H1 (cell line): ENCODE results near the gene HSPA4L. TPM values are rescaled to one million over a fixed set of nuclear protein-coding genes. Genes with fewer than 3 reads are reported as not detected.

ENCODE experiments used
- CTCF ChIA-PET: fragments of 300-600 bp; sonication (Branson Sonifier 250); formaldehyde crosslinking; loops from one replicate; lab custom pipeline; 2021; ENCODE audit not compliant: partially characterized antibody; lab: Charles Lee
- POLR2A ChIA-PET: fragments of 300-600 bp; sonication (Branson Sonifier 250); formaldehyde crosslinking; loops from one replicate; lab custom pipeline; 2021; ENCODE audit warnings: inconsistent platforms; ENCODE audit not compliant: partially characterized antibody; lab: Charles Lee
- DNase-seq, 2 experiments: peaks; one replicate each; pipeline versions ENCODE4 v3.0.0 to v3.0.0-alpha.2; 2010 to 2022; ENCODE audit warnings: low spot score in 2 of 2, low read depth in 1 of 2, mixed read lengths in 1 of 2
- FAIRE-seq: peaks from 2 replicates; lab custom pipeline; 2011; peaks lifted over from hg19 to GRCh38; lab: Jason Lieb, UNC
- H2AFZ ChIP-seq: 2 replicates; pipeline ENCODE4 v1.8.1; 2012; ENCODE audit warnings: low read length, inconsistent platforms
- H2AK5ac ChIP-seq: 2 replicates; pipeline ENCODE4 v1.6.1; 2013; ENCODE audit warnings: low read depth, low read length
- H2BK120ac ChIP-seq: replicated peaks from 2 replicates; pipeline ENCODE3; 2013; ENCODE audit warnings: low read depth, low read length, inconsistent platforms
- H2BK12ac ChIP-seq: 2 replicates; pipeline ENCODE4 v1.6.1; 2013; ENCODE audit warnings: low read depth, low read length
- H2BK15ac ChIP-seq: 2 replicates; pipeline ENCODE4 v1.6.1; 2013; ENCODE audit warnings: low read length
- H2BK20ac ChIP-seq: 2 replicates; pipeline ENCODE4 v1.6.1; 2013; ENCODE audit warnings: low read length
- H2BK5ac ChIP-seq: 2 replicates; pipeline ENCODE4 v1.6.1; 2013; ENCODE audit warnings: low read depth, low read length
- H3K14ac ChIP-seq: 2 replicates; pipeline ENCODE4 v1.6.1; 2013; ENCODE audit warnings: inconsistent platforms; ENCODE audit not compliant: insufficient read length
- H3K18ac ChIP-seq: 2 replicates; pipeline ENCODE4 v1.6.1; 2013; ENCODE audit warnings: low read length; ENCODE audit errors: extremely low read depth
- H3K23ac ChIP-seq: 2 replicates; pipeline ENCODE4 v1.6.1; 2013; ENCODE audit warnings: inconsistent platforms; ENCODE audit not compliant: insufficient read length
- H3K23me2 ChIP-seq: 2 replicates; pipeline ENCODE4 v1.6.1; 2013; ENCODE audit warnings: low read depth, low read length
- H3K27ac ChIP-seq: 2 replicates; pipeline ENCODE4 v1.6.1; 2011; ENCODE audit warnings: low read depth, low read length, inconsistent platforms
- H3K27me3 ChIP-seq, 4 experiments: replicated peaks in 1 of 4; 1 replicate in 1 of 4; 2 replicates in 3 of 4; pipeline versions ENCODE4 v1.6.1 to v1.8.1; 2011 to 2013; ENCODE audit warnings: low read length in 3 of 4, mild to moderate bottlenecking in 3 of 4, inconsistent platforms in 2 of 4, mixed read lengths in 2 of 4, moderate library complexity in 1 of 4; ENCODE audit not compliant: control insufficient read depth in 3 of 4, insufficient read depth in 3 of 4; ENCODE audit errors: extremely low read depth in 1 of 4
- H3K36me3 ChIP-seq, 4 experiments: 2 replicates each; pipeline versions ENCODE4 v1.6.1 to v1.8.1; 2011 to 2013; ENCODE audit warnings: mild to moderate bottlenecking in 4 of 4, low read length in 3 of 4, moderate library complexity in 2 of 4, control low read depth in 1 of 4, inconsistent platforms in 1 of 4; ENCODE audit not compliant: insufficient read depth in 4 of 4, control insufficient read depth in 2 of 4
- H3K4ac ChIP-seq: replicated peaks from 2 replicates; pipeline ENCODE3; 2013; ENCODE audit warnings: low read length, low read depth, mixed read lengths, inconsistent platforms; ENCODE audit not compliant: insufficient read length
- H3K4me1 ChIP-seq, 4 experiments: replicated peaks in 1 of 4; 1 replicate in 1 of 4; 2 replicates in 3 of 4; pipeline versions ENCODE4 v1.6.1 to v1.8.1; 2011 to 2013; ENCODE audit warnings: low read length in 3 of 4, inconsistent platforms in 2 of 4, mixed read lengths in 1 of 4; ENCODE audit not compliant: insufficient read depth in 4 of 4, control insufficient read depth in 3 of 4
- H3K4me2 ChIP-seq, 2 experiments: 2 replicates each; pipeline versions ENCODE4 v1.6.1 to v1.8.1; 2011 to 2013; ENCODE audit warnings: low read depth in 2 of 2, low read length in 2 of 2, control low read depth in 1 of 2, inconsistent platforms in 1 of 2, mild to moderate bottlenecking in 1 of 2; ENCODE audit not compliant: insufficient read depth in 1 of 2
- H3K4me3 ChIP-seq, 4 experiments: fragments of 200-600, 300-600 bp in 1 of 4; sonication (generic), shearing (Covaris generic), sonication (Bioruptor Twin) in 1 of 4; 2 replicates each; pipeline versions ENCODE4 v1.5.1 to v1.8.1; 2011 to 2016; ENCODE audit warnings: low read length in 4 of 4, low read depth in 3 of 4, control low read depth in 2 of 4, inconsistent platforms in 2 of 4, mild to moderate bottlenecking in 2 of 4, mixed read lengths in 1 of 4, moderate library complexity in 1 of 4; ENCODE audit not compliant: insufficient read depth in 2 of 4; ENCODE audit errors: extremely low read depth in 1 of 4
- H3K56ac ChIP-seq: replicated peaks from 2 replicates; pipeline ENCODE3; 2013; ENCODE audit warnings: low read depth, mild to moderate bottlenecking, mixed read lengths, low read length, inconsistent platforms; ENCODE audit not compliant: insufficient read length
- H3K79me1 ChIP-seq: 2 replicates; pipeline ENCODE4 v1.6.1; 2013; ENCODE audit warnings: low read depth, low read length, control low read depth
- H3K79me2 ChIP-seq, 2 experiments: 2 replicates each; pipeline versions ENCODE4 v1.6.1 to v1.8.1; 2012 to 2013; ENCODE audit warnings: low read length in 2 of 2, mild to moderate bottlenecking in 2 of 2, inconsistent platforms in 1 of 2; ENCODE audit not compliant: insufficient read depth in 2 of 2, control insufficient read depth in 1 of 2
- H3K9ac ChIP-seq, 4 experiments: replicated peaks in 1 of 4; 1 replicate in 1 of 4; 2 replicates in 3 of 4; pipeline versions ENCODE4 v1.6.1 to v1.8.1; 2011 to 2013; ENCODE audit warnings: low read depth in 3 of 4, low read length in 3 of 4, control low read depth in 2 of 4, mild to moderate bottlenecking in 2 of 4, moderate library complexity in 2 of 4, inconsistent platforms in 1 of 4; ENCODE audit errors: extremely low read depth in 1 of 4
- H3K9me3 ChIP-seq, 2 experiments: 2 replicates each; pipeline versions ENCODE4 v1.6.1 to v1.8.1; 2012 to 2013; ENCODE audit warnings: mild to moderate bottlenecking in 2 of 2, moderate library complexity in 2 of 2, control low read depth in 1 of 2, inconsistent platforms in 1 of 2, low read depth in 1 of 2, low read length in 1 of 2, mixed read lengths in 1 of 2; ENCODE audit not compliant: insufficient read depth in 2 of 2
- H4K20me1 ChIP-seq, 2 experiments: replicated peaks in 1 of 2; 2 replicates each; pipeline versions ENCODE3 to v1.8.1; 2011 to 2013; ENCODE audit warnings: inconsistent platforms in 2 of 2, low read length in 2 of 2, mild to moderate bottlenecking in 1 of 2; ENCODE audit not compliant: insufficient read depth in 2 of 2, control insufficient read depth in 1 of 2
- H4K5ac ChIP-seq: 2 replicates; pipeline ENCODE4 v1.6.1; 2013; ENCODE audit warnings: low read length, low read depth, mixed read lengths, inconsistent platforms; ENCODE audit not compliant: insufficient read length
- H4K8ac ChIP-seq: 2 replicates; pipeline ENCODE4 v1.8.0; 2013; ENCODE audit warnings: mild to moderate bottlenecking, moderate library complexity, low read length, inconsistent platforms; ENCODE audit not compliant: insufficient read depth; ENCODE audit errors: extremely low read depth
- H4K91ac ChIP-seq: replicated peaks from 2 replicates; pipeline ENCODE3; 2013; ENCODE audit warnings: low read length, mixed read lengths, inconsistent platforms; ENCODE audit not compliant: insufficient read length
- CHD2 ChIP-seq: IDR thresholded peaks from 2 replicates; pipeline ENCODE4 v1.6.1; 2012; ENCODE audit warnings: low read length, improper control_type of control experiment
- CREB1 ChIP-seq: IDR thresholded peaks from 2 replicates; pipeline ENCODE4 v1.6.1; 2012; ENCODE audit warnings: inconsistent platforms
- EGR1 ChIP-seq: IDR thresholded peaks from 2 replicates; pipeline ENCODE4 v1.6.1; 2011; ENCODE audit warnings: low read depth, low read length, borderline replicate concordance
- FOSL1 ChIP-seq: IDR thresholded peaks from 2 replicates; pipeline ENCODE4 v1.6.1; 2011; ENCODE audit warnings: mild to moderate bottlenecking, low read depth, low read length, moderate library complexity; ENCODE audit not compliant: insufficient read depth
- HDAC2 ChIP-seq, 2 experiments: fragments of 300-600 bp in 1 of 2; sonication (generic) in 1 of 2; IDR thresholded peaks; 2 replicates each; pipeline ENCODE4 v1.6.1; 2011 to 2012; ENCODE audit warnings: low read depth in 2 of 2, low read length in 2 of 2, mild to moderate bottlenecking in 2 of 2, moderate library complexity in 2 of 2, borderline replicate concordance in 1 of 2, inconsistent platforms in 1 of 2
- KDM1A ChIP-seq: fragments of 200-600, 300-600 bp; sonication (generic); IDR thresholded peaks from 2 replicates; pipeline ENCODE4 v1.7.1; 2016; ENCODE audit warnings: mild to moderate bottlenecking, low read length, borderline replicate concordance
- NRF1 ChIP-seq: IDR thresholded peaks from 2 replicates; pipeline ENCODE4 v1.6.1; 2011; ENCODE audit warnings: mild to moderate bottlenecking, low read depth, low read length, improper control_type of control experiment
- POLR2AphosphoS5 ChIP-seq: IDR thresholded peaks from 2 replicates; pipeline ENCODE4 v1.6.1; 2011; ENCODE audit warnings: low read depth, low read length
- RFX5 ChIP-seq: IDR thresholded peaks from 2 replicates; pipeline ENCODE4 v1.6.1; 2011; ENCODE audit warnings: low read depth, low read length, improper control_type of control experiment, borderline replicate concordance
- RXRA ChIP-seq: IDR thresholded peaks from 2 replicates; pipeline ENCODE4 v1.6.1; 2011; ENCODE audit warnings: low read depth, mild to moderate bottlenecking, low read length, moderate library complexity; ENCODE audit not compliant: insufficient read depth
- SIN3A ChIP-seq, 2 experiments: IDR thresholded peaks in 1 of 2; conservative IDR thresholded peaks in 1 of 2; 2 replicates each; pipeline ENCODE4 v1.6.1; 2011 to 2012; ENCODE audit warnings: low read length in 2 of 2, improper control_type of control experiment in 1 of 2, low read depth in 1 of 2, mild to moderate bottlenecking in 1 of 2
- TAF1 ChIP-seq: IDR thresholded peaks from 2 replicates; pipeline ENCODE4 v1.6.1; 2011; ENCODE audit warnings: mild to moderate bottlenecking, low read depth, low read length
- YY1 ChIP-seq: IDR thresholded peaks from 2 replicates; pipeline ENCODE4 v1.6.1; 2011; ENCODE audit warnings: low read depth, mild to moderate bottlenecking, low read length
- polyA plus RNA-seq, 7 experiments: library from polyadenylated mRNA; depleted of rRNA in 3 of 7; stranded (reverse) in 5 of 7; unstranded in 2 of 7; fragments of >200 nt in 5 of 7; fragments of 200-250 nt in 2 of 7; gene quantifications; 1 replicate in 5 of 7; 2 replicates in 1 of 7; 4 replicates in 1 of 7; pipeline versions ENCODE4 v1.2.1 to v1.2.3, GENCODE V29; 2011 to 2013; ENCODE audit warnings: missing spikeins in 2 of 7, mixed read lengths in 2 of 7
- total RNA-seq: library from RNA; stranded (reverse); fragmentation: NEBNext Ultra II Directional; extraction: Animal tissue kit (Norgen Biotek cat#: 25700); gene quantifications from 2 replicates; pipeline ENCODE4 v1.2.1, GENCODE V29; 2021

HSPA4L gene
- total and polyA plus RNA-seq, 2 of the 8 experiments (the other 6 are each of a cell fraction or from before 2014, with no cell fraction given): 0.65 to 4.7 TPM

DNA sequence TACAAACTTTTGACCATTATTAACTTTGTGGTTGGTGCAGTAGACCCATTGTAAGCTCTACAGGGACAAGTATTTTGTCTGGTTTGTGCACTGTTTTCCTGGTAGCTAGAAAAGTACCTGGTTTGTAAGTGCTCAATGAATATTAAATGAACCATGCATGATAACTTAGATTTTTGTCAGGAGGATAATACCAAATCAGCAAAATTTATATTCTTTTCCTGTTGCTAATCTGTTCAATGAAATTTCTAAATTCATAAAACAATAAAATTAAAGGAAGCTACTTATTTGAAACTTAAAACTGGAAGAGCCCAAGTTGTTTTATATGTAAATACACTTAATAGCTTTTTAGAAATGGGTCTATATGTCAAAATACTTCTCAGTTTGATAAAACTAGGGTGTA lies 17.6 kb downstream of the HSPA4L start:
- no peak overlapping the region for H2BK15ac ChIP-seq
- no peak for DNase-seq
- no peaks in the 10 kb centered on the region for H3K27me3 ChIP-seq
- no peak overlapping the region for H3K4me2 ChIP-seq
- no peak overlapping the region for H3K4ac ChIP-seq
- no peak overlapping the region for H2BK120ac ChIP-seq
- H2BK12ac ChIP-seq: no peak overlapping the region
- no peak overlapping the region for H3K27ac ChIP-seq
- no peak for TF ChIP-seq CHD2
- no peak for TF ChIP-seq TAF1
- no peak for TF ChIP-seq YY1
- TF ChIP-seq KDM1A: no peak
- TF ChIP-seq FOSL1: no peak
- TF ChIP-seq HDAC2 (IDR thresholded peaks at IDR 0.05; ENCODE audit: borderline replicate concordance in 1 of 2, low read depth in 2 of 2, low read length in 2 of 2): no peak
- no peak for TF ChIP-seq NRF1
- TF ChIP-seq SIN3A (conservative IDR thresholded peaks at IDR 0.05 in 1 of 2, IDR thresholded peaks at IDR 0.05 in 1 of 2; ENCODE audit: low read depth in 1 of 2, low read length in 2 of 2): no peak
- TF ChIP-seq RXRA: no peak
- TF ChIP-seq CREB1: no peak
- TF ChIP-seq RFX5: no peak
- no peak for TF ChIP-seq POLR2AphosphoS5
- TF ChIP-seq EGR1: no peak
- no peak overlapping the region for H3K18ac ChIP-seq
- no peak overlapping the region for H4K91ac ChIP-seq
- POLR2A ChIA-PET: no interaction called here
- CTCF ChIA-PET: interaction anchor here (0.7 to 2.1 kb wide), 3 partner anchors 11 to 251 kb away, joined by 3 to 7 read pairs (median 3); no protein-coding TSS in a partner anchor
- H3K79me2 ChIP-seq: no peaks in the 10 kb centered on the region
- no peak overlapping the region for H2AK5ac ChIP-seq
- H3K56ac ChIP-seq: no peak overlapping the region
- H3K14ac ChIP-seq: no peak overlapping the region
- no peak overlapping the region for H4K8ac ChIP-seq
- no peak overlapping the region for H3K4me3 ChIP-seq
- no peak overlapping the region for H3K23ac ChIP-seq
- H3K4me1 ChIP-seq: no peaks in the 10 kb centered on the region
- no peak overlapping the region for H2BK5ac ChIP-seq
- H4K20me1 ChIP-seq: no peaks in the 10 kb centered on the region
- no peaks in the 10 kb centered on the region for H3K23me2 ChIP-seq
- H2AFZ ChIP-seq: no peak overlapping the region
- no peak overlapping the region for H2BK20ac ChIP-seq
- no peak overlapping the region for H3K9ac ChIP-seq
- H3K79me1 ChIP-seq: no peaks in the 10 kb centered on the region
- FAIRE-seq: no peak
- H3K36me3 ChIP-seq: no peaks in the 10 kb centered on the region
- no peaks in the 10 kb centered on the region for H3K9me3 ChIP-seq
- no peak overlapping the region for H4K5ac ChIP-seq
